ENCODE data around the gene KRT5.

Gene KRT5

GRCh38 chr12:52537101-52537500 lies 16.9 kb upstream of the KRT5 start:
- DNase-seq (ENCODE audit: low read depth in 2 of 2) = no peak

DNA sequence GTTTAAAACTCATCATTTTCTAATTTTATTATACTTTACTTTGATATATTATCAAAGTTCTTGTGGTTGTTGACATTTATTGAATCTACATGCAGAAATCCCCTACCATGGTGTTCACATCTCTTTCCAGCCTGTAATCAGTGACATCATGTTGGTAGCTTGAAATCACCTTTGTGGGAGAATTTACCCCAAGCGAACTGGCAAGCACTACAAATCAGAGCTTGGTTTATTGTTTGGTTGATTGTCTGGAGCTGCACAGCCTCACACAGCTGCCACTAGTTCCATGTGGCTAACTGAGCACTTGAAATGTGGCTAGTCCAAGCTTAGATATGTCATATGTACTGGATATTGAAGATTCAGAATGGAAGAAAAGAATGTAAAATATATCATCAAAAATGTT lies 15.4 kb upstream of the KRT5 start:
- no peak for DNase-seq (ENCODE audit: low read depth in 2 of 2)

GRCh38 chr12:52534482-52534881 lies 14.3 kb upstream of the KRT5 start:
- DNase-seq (ENCODE audit: low read depth in 2 of 2) = no peak

DNA sequence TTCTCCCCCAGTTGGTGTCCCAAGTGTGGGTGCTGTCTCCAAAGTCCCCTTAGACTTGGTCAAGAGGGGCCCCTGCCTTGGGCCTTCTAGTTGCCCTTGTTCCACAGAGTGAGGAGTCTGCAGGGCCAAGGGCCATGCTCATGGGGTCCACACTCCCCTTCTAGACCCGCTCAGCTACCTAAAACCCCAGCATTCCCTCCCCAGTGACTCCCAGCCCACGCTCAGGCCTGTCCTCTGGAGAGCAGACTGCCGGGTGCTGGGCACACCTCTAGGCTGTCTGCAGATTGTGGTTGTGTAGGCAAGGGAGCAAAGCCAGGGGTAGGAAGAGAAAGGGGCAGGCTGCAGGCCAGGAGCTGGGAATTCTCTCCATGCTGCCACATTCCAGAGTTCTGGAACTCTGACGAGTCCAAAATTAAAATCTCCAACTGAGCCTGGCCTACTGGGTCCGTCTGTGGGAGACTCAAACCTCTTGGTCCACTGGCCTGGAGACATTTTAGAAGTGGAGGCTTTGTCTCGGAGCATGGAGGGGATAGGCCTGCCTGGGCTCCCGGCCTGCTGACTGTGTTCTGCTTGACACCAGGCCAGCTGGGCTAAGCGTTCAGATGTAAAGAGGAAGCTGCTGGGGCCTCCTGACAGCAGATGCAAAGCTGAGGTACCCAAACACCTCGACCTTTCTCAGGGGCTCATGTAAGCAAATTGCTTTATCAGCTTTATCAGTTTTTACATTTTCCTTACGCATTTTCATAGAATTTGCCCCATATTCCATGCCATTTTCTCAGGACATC lies 13.7 kb upstream of the KRT5 start:
- no peak for DNase-seq (ENCODE audit: low read depth in 2 of 2)

DNA sequence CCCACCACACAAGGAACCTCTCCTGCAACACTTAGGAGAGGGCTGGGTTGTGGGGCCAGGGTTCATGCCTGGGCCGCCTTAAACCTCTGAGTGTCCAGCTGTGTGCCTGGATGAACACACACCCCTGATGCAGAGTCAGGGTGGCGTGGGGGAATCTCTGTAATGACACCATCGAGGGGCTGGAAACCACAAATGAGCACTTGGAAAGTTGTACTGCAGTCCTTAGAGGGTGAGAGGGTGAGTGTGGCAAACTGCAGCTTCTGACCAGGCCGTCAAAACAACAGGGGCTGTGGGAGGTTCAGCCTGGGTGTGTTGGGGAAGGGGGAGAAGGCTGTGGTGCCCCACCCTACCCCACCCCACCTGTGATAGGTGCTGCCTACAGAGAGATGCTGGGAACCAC lies 12.4 kb upstream of the KRT5 start:
- DNase-seq (ENCODE audit: low read depth in 2 of 2) = no peak

- DNase-seq (ENCODE audit: low read depth in 2 of 2) = no peak
Observed at GRCh38 chr12:52531566-52532300, 11.5 kb upstream of the KRT5 start.

DNA sequence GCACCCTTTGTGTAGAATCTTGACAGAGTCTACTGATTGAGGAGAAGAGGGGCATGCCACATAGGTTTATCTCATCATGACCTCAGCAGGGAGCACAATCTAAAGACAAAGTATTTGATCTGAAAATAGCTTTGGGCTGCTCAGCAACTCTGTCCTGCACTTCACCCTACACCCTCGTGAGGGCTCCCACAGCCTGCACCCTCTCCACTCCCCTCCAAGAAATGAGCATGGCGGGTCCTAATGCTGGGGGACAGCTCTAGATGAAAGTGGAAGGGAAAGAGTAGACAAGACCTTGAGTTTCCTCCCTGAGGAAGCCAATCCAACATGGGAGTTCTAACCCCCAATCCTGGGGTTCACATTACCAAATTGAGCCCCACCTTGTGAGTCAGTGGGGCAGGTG lies 10.7 kb upstream of the KRT5 start:
- DNase-seq (ENCODE audit: low read depth in 2 of 2) = no peak

- no peak for DNase-seq (ENCODE audit: low read depth in 2 of 2)
Observed at GRCh38 chr12:52530366-52530765, 10.2 kb upstream of the KRT5 start.

- DNase-seq (ENCODE audit: low read depth in 2 of 2) = no peak
Observed at GRCh38 chr12:52529846-52530245, 9.7 kb upstream of the KRT5 start.

GRCh38 chr12:52529417-52529816 lies 9.2 kb upstream of the KRT5 start:
- no peak for DNase-seq (ENCODE audit: low read depth in 2 of 2)

- DNase-seq (ENCODE audit: low read depth in 2 of 2) = no peak
Observed at GRCh38 chr12:52528641-52529143, 8.5 kb upstream of the KRT5 start.

DNA sequence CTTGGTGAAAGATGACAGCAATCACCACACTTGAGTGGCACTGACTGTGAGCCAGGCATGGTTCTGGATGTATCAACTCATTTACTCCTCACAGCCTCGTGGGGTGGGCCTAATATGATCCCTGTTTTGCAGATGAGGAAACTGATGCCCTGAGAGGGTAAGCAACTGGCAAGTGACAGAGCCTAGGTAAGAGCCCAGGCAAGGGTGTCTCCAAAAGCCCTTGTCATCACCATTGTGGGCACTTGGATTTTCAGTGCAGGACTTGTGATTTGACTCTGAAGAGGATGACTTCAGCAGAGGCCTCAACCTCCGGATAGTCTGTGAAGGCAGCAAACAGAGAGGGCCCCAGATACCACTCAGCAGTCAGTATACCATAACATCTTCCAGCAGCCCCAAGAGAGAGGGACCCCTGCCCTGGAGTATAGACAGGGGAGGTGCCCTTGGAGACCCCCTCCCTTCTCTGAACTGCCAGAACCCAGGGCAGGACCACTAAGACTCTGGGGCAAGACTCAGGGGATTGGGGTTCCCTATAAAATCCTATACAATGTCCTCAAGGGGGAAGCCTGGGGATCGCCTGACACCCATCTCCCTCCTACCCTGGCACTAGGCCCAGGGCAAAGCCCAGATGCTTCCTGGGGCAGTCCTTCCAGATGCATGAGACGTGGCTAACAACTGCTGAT lies 7.1 kb upstream of the KRT5 start:
- DNase-seq (ENCODE audit: low read depth in 2 of 2) = no peak

- DNase-seq (ENCODE audit: low read depth in 2 of 2) = no peak
Observed at GRCh38 chr12:52526511-52526951, 6.3 kb upstream of the KRT5 start.

- no peak for DNase-seq (ENCODE audit: low read depth in 2 of 2)
Observed at GRCh38 chr12:52525661-52526499, 5.7 kb upstream of the KRT5 start.

DNA sequence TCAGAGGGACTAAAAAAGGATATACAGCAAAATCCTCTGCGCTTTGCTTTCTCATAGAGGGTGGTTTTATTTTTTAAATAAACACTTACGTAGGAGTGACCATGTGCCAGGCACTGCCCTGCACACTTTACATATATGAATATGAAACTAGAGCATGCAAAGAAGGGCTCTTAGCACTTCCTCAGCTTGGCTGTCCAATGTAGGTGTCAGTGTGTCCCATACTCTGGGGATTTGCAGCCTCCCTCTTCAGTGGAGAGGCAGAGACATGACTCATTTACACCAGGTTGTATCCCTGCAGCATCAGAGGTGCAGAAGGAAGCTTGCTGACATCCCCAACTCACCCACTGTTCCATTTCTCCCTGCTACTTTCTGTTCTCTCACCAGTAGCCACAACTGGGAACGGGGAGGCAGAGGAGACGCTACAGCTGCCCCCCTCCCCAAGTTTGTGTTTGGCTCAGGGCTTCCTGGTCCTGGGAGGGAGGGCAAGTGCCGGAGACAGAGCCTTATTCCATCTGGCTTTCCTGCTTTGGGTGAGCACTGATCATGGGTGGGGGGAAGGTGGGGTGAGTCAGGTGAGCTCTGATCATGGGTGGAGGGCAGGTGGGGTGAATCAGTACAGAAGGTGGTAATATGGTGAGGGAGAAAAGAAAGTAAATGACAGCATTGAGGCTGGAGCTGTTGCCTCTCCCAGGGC lies 4.9 kb upstream of the KRT5 start:
- no peak for DNase-seq (ENCODE audit: low read depth in 2 of 2)

DNA sequence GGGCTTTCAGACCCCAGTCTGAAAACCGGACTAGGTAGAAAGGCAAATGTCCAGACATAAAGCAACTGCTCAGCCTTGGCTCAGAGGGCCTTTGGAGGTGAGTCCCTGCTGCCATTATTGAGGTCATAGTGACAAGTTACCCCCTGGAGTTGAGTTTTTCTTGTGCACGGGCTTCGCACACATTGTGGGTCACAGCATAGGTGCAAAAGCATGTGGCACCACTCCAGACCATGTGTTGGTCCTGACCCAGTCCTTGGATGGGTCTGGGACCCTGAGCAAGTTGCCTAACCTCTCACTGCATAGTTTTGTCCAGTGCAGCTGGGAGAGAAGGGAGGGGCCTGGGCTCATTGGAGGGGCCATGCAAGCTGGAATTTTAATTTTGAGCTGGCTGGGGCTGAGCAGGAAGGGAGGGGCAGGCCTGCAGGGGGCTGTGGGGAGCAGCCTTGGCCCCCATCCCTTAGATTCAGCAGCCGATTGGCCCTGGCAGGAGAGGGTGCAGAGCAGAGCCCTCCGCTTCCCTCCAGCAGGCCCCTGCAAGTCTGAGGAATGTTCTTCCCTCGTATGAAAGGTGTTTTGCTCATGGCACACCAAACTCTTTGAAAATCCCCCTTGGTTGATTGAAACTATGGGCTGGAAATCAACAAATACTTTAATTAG lies 4.2 kb upstream of the KRT5 start:
- DNase-seq (ENCODE audit: low read depth in 2 of 2) = no peak

DNA sequence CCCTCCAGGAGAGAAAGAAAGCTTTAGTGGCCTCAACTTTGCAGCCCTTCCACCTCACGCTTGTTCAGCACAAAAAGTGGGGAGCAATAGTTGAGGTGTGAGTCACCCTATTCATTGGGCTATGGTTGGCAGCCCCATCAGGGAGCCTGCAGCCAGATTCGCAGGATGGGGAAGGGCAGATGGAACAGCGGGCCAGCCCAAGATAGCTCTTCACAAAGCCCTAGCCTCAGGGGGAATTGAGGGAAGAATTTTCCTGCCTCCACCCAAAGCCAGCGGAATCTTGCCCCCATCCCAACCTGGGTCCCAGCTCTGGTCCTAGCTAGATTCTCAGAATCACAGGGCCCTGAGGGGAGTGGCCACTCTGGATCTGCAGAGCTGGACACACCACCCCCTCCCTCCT lies 3.6 kb upstream of the KRT5 start:
- no peak for DNase-seq (ENCODE audit: low read depth in 2 of 2)

- no peak for DNase-seq (ENCODE audit: low read depth in 2 of 2)
Observed at GRCh38 chr12:52522346-52523011, 2.3 kb upstream of the KRT5 start.

GRCh38 chr12:52521568-52522266 lies 1.5 kb upstream of the KRT5 start:
- no peak for DNase-seq (ENCODE audit: low read depth in 2 of 2)
